ENCODE data around the gene DHX8. TPM values are rescaled to one million over a fixed set of nuclear protein-coding genes. Genes with fewer than 3 reads are reported as not detected.

DHX8 gene
- total RNA-seq, 1 donor from 2014 or later, result 63.4 TPM

- intact Hi-C loops (cut with micrococcal nuclease), result loop anchor here (1.0 kb wide), 1 partner anchor 32 kb away; no protein-coding TSS in a partner anchor
- TF ChIP-seq CTCF (IDR thresholded peaks at IDR 0.05), result no peak
- H3K27ac Mint-ChIP-seq, result no peak within 1 kb of the TSS
- H3K36me3 Mint-ChIP-seq (ENCODE audit: low read depth), result no peaks in the 10 kb centered on the region
- no peaks in the 10 kb centered on the region for H3K9me3 Mint-ChIP-seq
- POLR2A ChIA-PET, result interaction anchor here (0.6 to 1.2 kb wide), 2 partner anchors 63 to 230 kb away, joined by 3 to 5 read pairs; partner anchors contain the start of gene DHX8
- H3K27me3 Mint-ChIP-seq, result peaks cover 46% of the 10 kb centered on the region
- CTCF ChIA-PET, result interaction anchor here (1.3 to 1.5 kb wide), 2 partner anchors 30 to 63 kb away, joined by 3 to 5 read pairs; partner anchors contain the start of gene DHX8
- DNase-seq (peak; percentile 75), ATAC-seq (ENCODE audit: low read depth) (peak; percentile 92)
- H3K4me1 Mint-ChIP-seq, result peaks cover 20% of the 10 kb centered on the region
- H3K4me3 Mint-ChIP-seq, result peak within 1 kb of the TSS; percentile 82
Observed at GRCh38 chr17:43546319-43547188, 62.8 kb downstream of the DHX8 start, which contains the start of gene ETV4. TSS of gene ETV4 (minus strand) at chr17:43546340. CDS start at chr17:43545617, 723 bp downstream.

GRCh38 chr17:43547189-43547550 lies 63.4 kb downstream of the DHX8 start:
- ChIA-PET POLR2A (interaction anchor here (0.5 to 1.2 kb wide), 2 partner anchors 63 to 122 kb away, joined by 3 to 5 read pairs; partner anchors contain the start of gene DHX8), CTCF (interaction anchor here (1.3 to 1.5 kb wide), 2 partner anchors 29 to 63 kb away, joined by 3 to 5 read pairs; partner anchors contain the start of gene DHX8)
- TF ChIP-seq CTCF (IDR thresholded peaks at IDR 0.05), result no peak
- Mint-ChIP-seq H3K27me3 (peaks cover 48% of the 10 kb centered on the region), H3K4me1 (peaks cover 20% of the 10 kb centered on the region), H3K27ac (no peak overlapping the region), H3K36me3 (ENCODE audit: low read depth) (no peaks in the 10 kb centered on the region), H3K4me3 (peak overlapping the region; percentile 82), H3K9me3 (no peaks in the 10 kb centered on the region)
- ATAC-seq (ENCODE audit: low read depth) (no peak), DNase-seq (no peak)
- intact Hi-C loops (cut with micrococcal nuclease), result no loop called here

- Mint-ChIP-seq H3K9me3 (no peaks in the 10 kb centered on the region), H3K27ac (no peak overlapping the region), H3K36me3 (ENCODE audit: low read depth) (no peaks in the 10 kb centered on the region), H3K27me3 (peaks cover 47% of the 10 kb centered on the region), H3K4me1 (peaks cover 20% of the 10 kb centered on the region), H3K4me3 (peak overlapping the region; percentile 9)
- ChIA-PET CTCF (interaction anchor here (1.3 to 1.5 kb wide), 2 partner anchors 28 to 64 kb away, joined by 3 to 5 read pairs; partner anchors contain the start of gene DHX8), POLR2A (interaction anchor here (0.5 kb wide), 1 partner anchor 121 kb away, joined by 5 read pairs; no protein-coding TSS in a partner anchor)
- DNase-seq, result no peak
- no peak for TF ChIP-seq CTCF (IDR thresholded peaks at IDR 0.05)
- intact Hi-C loops (cut with micrococcal nuclease), result no loop called here
- ATAC-seq (ENCODE audit: low read depth), result no peak
Observed at GRCh38 chr17:43547659-43548256, 64.0 kb downstream of the DHX8 start.

GRCh38 chr17:43548689-43549379 lies 65.1 kb downstream of the DHX8 start:
- no peak overlapping the region for H3K27ac Mint-ChIP-seq
- DNase-seq (no peak), ATAC-seq (ENCODE audit: low read depth) (no peak)
- no peaks in the 10 kb centered on the region for H3K36me3 Mint-ChIP-seq (ENCODE audit: low read depth)
- CTCF ChIA-PET, result no interaction called here
- peaks cover 20% of the 10 kb centered on the region for H3K4me1 Mint-ChIP-seq
- intact Hi-C loops (cut with micrococcal nuclease), result no loop called here
- H3K27me3 Mint-ChIP-seq, result peaks cover 52% of the 10 kb centered on the region
- TF ChIP-seq CTCF (IDR thresholded peaks at IDR 0.05), result no peak
- H3K9me3 Mint-ChIP-seq, result no peaks in the 10 kb centered on the region
- no peak overlapping the region for H3K4me3 Mint-ChIP-seq
- POLR2A ChIA-PET, result no interaction called here

Measured in activated B cell treated with CpG ODN at 0.5 μM for 24 hours (primary cell).